ENCODE measurements around the gene SGCA.

Gene SGCA

GRCh38 chr17:50154604-50155003 lies 11.2 kb upstream of the SGCA start:
- no peaks in the 10 kb centered on the region for H3K36me3 ChIP-seq (ENCODE audit: insufficient read depth, low read length)
- H3K4me2 ChIP-seq (ENCODE audit: low read length), result no peak overlapping the region
- no peak overlapping the region for H2AFZ ChIP-seq (ENCODE audit: low read length)
- no peaks in the 10 kb centered on the region; the same call in 1 of the 2 replicates for H3F3A ChIP-seq (ENCODE audit: insufficient read depth, low read length)
- H3K4me3 ChIP-seq (ENCODE audit: low read depth, low read length, poor library complexity, severe bottlenecking), result no peak overlapping the region
- H3K27ac ChIP-seq (ENCODE audit: low read depth, low read length, poor library complexity, severe bottlenecking), result no peak overlapping the region
- H3K9me2 ChIP-seq (ENCODE audit: low read depth, low read length), result no peaks in the 10 kb centered on the region
- H3K27me3 ChIP-seq (ENCODE audit: insufficient read depth, low read length), result no peaks in the 10 kb centered on the region
- H3K79me2 ChIP-seq (ENCODE audit: insufficient read depth, low read length), result no peaks in the 10 kb centered on the region
- peaks cover 14% of the 10 kb centered on the region for H3K4me1 ChIP-seq (ENCODE audit: insufficient read depth, low read length, severe bottlenecking)
- no peaks in the 10 kb centered on the region for H4K20me1 ChIP-seq (ENCODE audit: insufficient read depth, low read length)
- H3K9ac ChIP-seq (ENCODE audit: low read length), result no peak overlapping the region
- TF ChIP-seq CTCF (IDR thresholded peaks at IDR 0.05; ENCODE audit: low read length) (no peak), EZH2 (IDR thresholded peaks at IDR 0.05; ENCODE audit: borderline replicate concordance, low read length) (no peak)
- H3K9me3 ChIP-seq (ENCODE audit: low read length), result no peaks in the 10 kb centered on the region

- H3K4me2 ChIP-seq (ENCODE audit: low read length), result no peak overlapping the region
- H3F3A ChIP-seq (ENCODE audit: insufficient read depth, low read length), result no peaks in the 10 kb centered on the region; the same call in 1 of the 2 replicates
- H3K79me2 ChIP-seq (ENCODE audit: insufficient read depth, low read length), result no peaks in the 10 kb centered on the region
- H3K9me2 ChIP-seq (ENCODE audit: low read depth, low read length), result no peaks in the 10 kb centered on the region
- H3K4me3 ChIP-seq (ENCODE audit: low read depth, low read length, poor library complexity, severe bottlenecking), result no peak overlapping the region
- H3K9me3 ChIP-seq (ENCODE audit: low read length), result no peaks in the 10 kb centered on the region
- TF ChIP-seq CTCF (IDR thresholded peaks at IDR 0.05; ENCODE audit: low read length) (no peak), EZH2 (IDR thresholded peaks at IDR 0.05; ENCODE audit: borderline replicate concordance, low read length) (no peak)
- no peak overlapping the region for H3K9ac ChIP-seq (ENCODE audit: low read length)
- no peaks in the 10 kb centered on the region for H3K36me3 ChIP-seq (ENCODE audit: insufficient read depth, low read length)
- no peaks in the 10 kb centered on the region for H4K20me1 ChIP-seq (ENCODE audit: insufficient read depth, low read length)
- H3K4me1 ChIP-seq (ENCODE audit: insufficient read depth, low read length, severe bottlenecking), result peaks cover 14% of the 10 kb centered on the region
- H2AFZ ChIP-seq (ENCODE audit: low read length), result no peak overlapping the region
- H3K27ac ChIP-seq (ENCODE audit: low read depth, low read length, poor library complexity, severe bottlenecking), result no peak overlapping the region
- no peaks in the 10 kb centered on the region for H3K27me3 ChIP-seq (ENCODE audit: insufficient read depth, low read length)
Observed at GRCh38 chr17:50155115-50155819, 10.5 kb upstream of the SGCA start.

- no peak overlapping the region for H3K4me3 ChIP-seq (ENCODE audit: low read depth, low read length, poor library complexity, severe bottlenecking)
- no peaks in the 10 kb centered on the region for H3K36me3 ChIP-seq (ENCODE audit: insufficient read depth, low read length)
- no peaks in the 10 kb centered on the region for H4K20me1 ChIP-seq (ENCODE audit: insufficient read depth, low read length)
- H3K9me3 ChIP-seq (ENCODE audit: low read length), result no peaks in the 10 kb centered on the region
- no peak overlapping the region for H3K9ac ChIP-seq (ENCODE audit: low read length)
- no peaks in the 10 kb centered on the region for H3K27me3 ChIP-seq (ENCODE audit: insufficient read depth, low read length)
- peaks cover 10% of the 10 kb centered on the region for H3K4me1 ChIP-seq (ENCODE audit: insufficient read depth, low read length, severe bottlenecking)
- no peaks in the 10 kb centered on the region for H3K79me2 ChIP-seq (ENCODE audit: insufficient read depth, low read length)
- TF ChIP-seq CTCF (IDR thresholded peaks at IDR 0.05; ENCODE audit: low read length) (no peak), EZH2 (IDR thresholded peaks at IDR 0.05; ENCODE audit: borderline replicate concordance, low read length) (no peak)
- H2AFZ ChIP-seq (ENCODE audit: low read length), result no peak overlapping the region
- H3K9me2 ChIP-seq (ENCODE audit: low read depth, low read length), result no peaks in the 10 kb centered on the region
- no peak overlapping the region for H3K27ac ChIP-seq (ENCODE audit: low read depth, low read length, poor library complexity, severe bottlenecking)
- no peak overlapping the region for H3K4me2 ChIP-seq (ENCODE audit: low read length)
- H3F3A ChIP-seq (ENCODE audit: insufficient read depth, low read length), result no peaks in the 10 kb centered on the region; the same call in 1 of the 2 replicates
Observed at GRCh38 chr17:50157891-50158290, 7.9 kb upstream of the SGCA start.
